ENCODE data around the gene PPP1R12C. TPM values are rescaled to one million over a fixed set of nuclear protein-coding genes. Genes with fewer than 3 reads are reported as not detected.

Gene PPP1R12C
- total RNA-seq, 1 experiment from 2014 or later: 158 TPM

DNA sequence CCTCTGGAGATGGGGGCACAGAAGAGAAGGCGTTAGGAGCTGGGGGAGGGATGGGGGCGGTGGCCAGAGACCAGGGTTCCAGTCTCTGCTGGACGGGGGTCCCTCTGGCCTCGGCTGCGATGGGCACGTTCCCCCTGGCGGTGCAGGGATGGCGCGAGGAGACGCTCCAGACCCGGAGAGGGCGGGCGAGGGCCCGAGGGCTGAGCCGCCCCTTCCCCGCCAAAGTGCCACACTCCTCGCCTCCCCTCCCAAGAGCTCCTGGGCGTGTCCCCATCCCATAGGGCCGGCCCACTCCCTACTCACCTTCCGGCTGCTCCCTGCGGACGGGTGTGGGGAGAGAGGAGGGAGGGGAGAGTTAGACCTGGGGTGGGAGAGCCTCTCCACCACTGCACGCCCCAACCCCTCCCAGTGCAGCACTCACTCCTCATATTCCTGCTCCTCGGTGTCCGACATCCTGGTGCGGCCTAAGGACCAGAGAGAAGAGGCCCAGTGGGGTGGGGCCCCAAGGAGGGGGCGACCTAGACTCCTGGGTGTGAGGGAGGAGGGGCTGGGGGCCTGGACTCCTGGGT, 29.4 kb upstream of the PPP1R12C start:
- ChIA-PET POLR2A (interaction anchor here (0.6 kb wide), 2 partner anchors 10 to 185 kb away, joined by 6 read pairs; no protein-coding TSS in a partner anchor), CTCF (interaction anchor here (0.6 to 1.3 kb wide), 10 partner anchors 8 to 486 kb away, joined by 3 to 8 read pairs (median 5); partner anchors contain the start of gene ZNF784)
- in situ Hi-C loops (cut with HindIII; ENCODE audit: low pct_unique_long_range_greater_than_20kb, low sequenced_read_pairs) (no loop called here), intact Hi-C loops (cut with micrococcal nuclease; ENCODE audit: unreplicated experiment) (loop anchor here (10.0 kb wide), 1 partner anchor 278 kb away; no protein-coding TSS in a partner anchor)
- H3K27ac ChIP-seq (ENCODE audit: low read length): peak overlapping the region; percentile 55
- H3K27me3 ChIP-seq (ENCODE audit: control insufficient read depth, insufficient read depth, low read length): no peaks in the 10 kb centered on the region
- TF ChIP-seq TCF7L2 (IDR thresholded peaks at IDR 0.05; ENCODE audit: low read depth, low read length) (no peak), POLR2AphosphoS5 (IDR thresholded peaks at IDR 0.05; ENCODE audit: low read depth, low read length) (no peak), SIN3A (IDR thresholded peaks at IDR 0.05; ENCODE audit: borderline replicate concordance, insufficient read depth, low read depth, low read length) (no peak)
- TF ChIP-seq, protein P1, sequence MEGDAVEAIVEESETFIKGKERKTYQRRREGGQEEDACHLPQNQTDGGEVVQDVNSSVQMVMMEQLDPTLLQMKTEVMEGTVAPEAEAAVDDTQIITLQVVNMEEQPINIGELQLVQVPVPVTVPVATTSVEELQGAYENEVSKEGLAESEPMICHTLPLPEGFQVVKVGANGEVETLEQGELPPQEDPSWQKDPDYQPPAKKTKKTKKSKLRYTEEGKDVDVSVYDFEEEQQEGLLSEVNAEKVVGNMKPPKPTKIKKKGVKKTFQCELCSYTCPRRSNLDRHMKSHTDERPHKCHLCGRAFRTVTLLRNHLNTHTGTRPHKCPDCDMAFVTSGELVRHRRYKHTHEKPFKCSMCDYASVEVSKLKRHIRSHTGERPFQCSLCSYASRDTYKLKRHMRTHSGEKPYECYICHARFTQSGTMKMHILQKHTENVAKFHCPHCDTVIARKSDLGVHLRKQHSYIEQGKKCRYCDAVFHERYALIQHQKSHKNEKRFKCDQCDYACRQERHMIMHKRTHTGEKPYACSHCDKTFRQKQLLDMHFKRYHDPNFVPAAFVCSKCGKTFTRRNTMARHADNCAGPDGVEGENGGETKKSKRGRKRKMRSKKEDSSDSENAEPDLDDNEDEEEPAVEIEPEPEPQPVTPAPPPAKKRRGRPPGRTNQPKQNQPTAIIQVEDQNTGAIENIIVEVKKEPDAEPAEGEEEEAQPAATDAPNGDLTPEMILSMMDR (IDR thresholded peaks at IDR 0.05): no peak
- TF ChIP-seq, protein P2, sequence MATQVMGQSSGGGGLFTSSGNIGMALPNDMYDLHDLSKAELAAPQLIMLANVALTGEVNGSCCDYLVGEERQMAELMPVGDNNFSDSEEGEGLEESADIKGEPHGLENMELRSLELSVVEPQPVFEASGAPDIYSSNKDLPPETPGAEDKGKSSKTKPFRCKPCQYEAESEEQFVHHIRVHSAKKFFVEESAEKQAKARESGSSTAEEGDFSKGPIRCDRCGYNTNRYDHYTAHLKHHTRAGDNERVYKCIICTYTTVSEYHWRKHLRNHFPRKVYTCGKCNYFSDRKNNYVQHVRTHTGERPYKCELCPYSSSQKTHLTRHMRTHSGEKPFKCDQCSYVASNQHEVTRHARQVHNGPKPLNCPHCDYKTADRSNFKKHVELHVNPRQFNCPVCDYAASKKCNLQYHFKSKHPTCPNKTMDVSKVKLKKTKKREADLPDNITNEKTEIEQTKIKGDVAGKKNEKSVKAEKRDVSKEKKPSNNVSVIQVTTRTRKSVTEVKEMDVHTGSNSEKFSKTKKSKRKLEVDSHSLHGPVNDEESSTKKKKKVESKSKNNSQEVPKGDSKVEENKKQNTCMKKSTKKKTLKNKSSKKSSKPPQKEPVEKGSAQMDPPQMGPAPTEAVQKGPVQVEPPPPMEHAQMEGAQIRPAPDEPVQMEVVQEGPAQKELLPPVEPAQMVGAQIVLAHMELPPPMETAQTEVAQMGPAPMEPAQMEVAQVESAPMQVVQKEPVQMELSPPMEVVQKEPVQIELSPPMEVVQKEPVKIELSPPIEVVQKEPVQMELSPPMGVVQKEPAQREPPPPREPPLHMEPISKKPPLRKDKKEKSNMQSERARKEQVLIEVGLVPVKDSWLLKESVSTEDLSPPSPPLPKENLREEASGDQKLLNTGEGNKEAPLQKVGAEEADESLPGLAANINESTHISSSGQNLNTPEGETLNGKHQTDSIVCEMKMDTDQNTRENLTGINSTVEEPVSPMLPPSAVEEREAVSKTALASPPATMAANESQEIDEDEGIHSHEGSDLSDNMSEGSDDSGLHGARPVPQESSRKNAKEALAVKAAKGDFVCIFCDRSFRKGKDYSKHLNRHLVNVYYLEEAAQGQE (IDR thresholded peaks at IDR 0.05; ENCODE audit: insufficient read depth in 1 of 2, low read depth in 2 of 2, low read length in 1 of 2): no peak
- H3K4me1 ChIP-seq (ENCODE audit: control insufficient read depth, insufficient read depth, low read length): peaks cover 17% of the 10 kb centered on the region; the same call in 1 of the 2 replicates
- no peaks in the 10 kb centered on the region for H3K9me3 ChIP-seq (ENCODE audit: control insufficient read depth, insufficient read depth, low read depth, low read length)
- BruUV-seq (replicated peaks): no TSS peak
- DNase-seq (ENCODE audit: low read depth, low spot score) (no peak), ATAC-seq (peak; percentile 91)
- peak overlapping the region; percentile 47 to 77 for H3K4me3 ChIP-seq (ENCODE audit: low read depth in 2 of 2, low read length in 2 of 2)
- no peaks in the 10 kb centered on the region for H3K36me3 ChIP-seq (ENCODE audit: control insufficient read depth, insufficient read depth, low read length)

DNA sequence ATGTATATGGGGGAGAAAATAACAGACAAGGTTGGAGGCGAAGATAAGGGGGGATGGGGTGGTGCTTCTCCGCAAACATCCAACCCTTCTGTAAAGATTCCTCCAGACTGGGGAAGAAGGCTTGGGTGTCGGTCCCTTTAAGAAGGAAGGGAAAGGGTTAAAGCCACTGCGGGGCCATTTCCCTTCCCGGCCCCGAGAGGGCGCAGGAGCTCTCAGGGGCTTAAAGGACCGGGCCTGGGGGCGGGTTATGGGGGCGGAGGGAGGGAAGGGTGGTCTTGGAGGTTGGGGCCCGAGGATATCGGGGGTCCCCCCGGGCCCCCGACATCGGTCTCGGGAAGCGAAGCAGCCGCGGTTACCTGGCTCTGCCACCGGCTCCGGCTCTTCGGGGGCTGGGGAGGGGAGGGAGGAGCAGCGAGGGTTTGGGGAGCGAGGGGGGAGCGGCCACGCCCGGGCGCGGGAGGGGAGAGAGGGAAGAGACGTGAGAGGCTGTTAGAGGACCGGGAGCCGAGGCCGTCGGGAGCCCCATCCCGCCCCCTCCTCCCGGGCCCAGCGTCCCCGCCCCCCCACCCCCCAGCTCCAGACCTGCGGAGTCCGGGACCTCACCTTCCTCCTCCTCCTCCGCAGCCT, 28.8 kb upstream of the PPP1R12C start:
- Histone ChIP-seq H3K9me3 (ENCODE audit: control insufficient read depth, insufficient read depth, low read depth, low read length) (no peaks in the 10 kb centered on the region), H3K27ac (ENCODE audit: low read length) (no peak overlapping the region; the same call in 1 of the 2 replicates), H3K4me3 (ENCODE audit: low read depth in 2 of 2, low read length in 2 of 2) (peak overlapping the region; percentile 47 to 77), H3K36me3 (ENCODE audit: control insufficient read depth, insufficient read depth, low read length) (no peaks in the 10 kb centered on the region), H3K4me1 (ENCODE audit: control insufficient read depth, insufficient read depth, low read length) (peaks cover 17% of the 10 kb centered on the region; the same call in 1 of the 2 replicates), H3K27me3 (ENCODE audit: control insufficient read depth, insufficient read depth, low read length) (no peaks in the 10 kb centered on the region)
- ATAC-seq (peak; percentile 84), DNase-seq (ENCODE audit: low read depth, low spot score) (no peak)
- no TSS peak for BruUV-seq (replicated peaks)
- in situ Hi-C loops (cut with HindIII; ENCODE audit: low pct_unique_long_range_greater_than_20kb, low sequenced_read_pairs) (no loop called here), intact Hi-C loops (cut with micrococcal nuclease; ENCODE audit: unreplicated experiment) (loop anchor here (10.0 kb wide), 1 partner anchor 279 kb away; no protein-coding TSS in a partner anchor)
- TF ChIP-seq SIN3A (IDR thresholded peaks at IDR 0.05; ENCODE audit: borderline replicate concordance, insufficient read depth, low read depth, low read length): 0 out of 2 replicates have a peak, but pooled peaks have one; percentile 24
- TF ChIP-seq, protein P2 (IDR thresholded peaks at IDR 0.05; ENCODE audit: insufficient read depth in 1 of 2, low read depth in 2 of 2, low read length in 1 of 2): no peak
- TF ChIP-seq, protein P1 (IDR thresholded peaks at IDR 0.05): peak; percentile 99
- ChIA-PET POLR2A (no interaction called here), CTCF (interaction anchor here (0.6 to 1.3 kb wide), 9 partner anchors 10 to 486 kb away, joined by 3 to 8 read pairs (median 5); partner anchors contain the start of gene ZNF784)
